NCI-H2171 (cell line): ENCODE data around the gene GALNT17.

ENCODE experiments used
- DNase-seq: peaks from one replicate; lab custom pipeline; 2025; lab: John Stamatoyannopoulos, UW

GALNT17 gene

GRCh38 chr7:71285571-71286145 is 153.7 kb downstream of the GALNT17 start:
- DNase-seq, result no peak

DNA sequence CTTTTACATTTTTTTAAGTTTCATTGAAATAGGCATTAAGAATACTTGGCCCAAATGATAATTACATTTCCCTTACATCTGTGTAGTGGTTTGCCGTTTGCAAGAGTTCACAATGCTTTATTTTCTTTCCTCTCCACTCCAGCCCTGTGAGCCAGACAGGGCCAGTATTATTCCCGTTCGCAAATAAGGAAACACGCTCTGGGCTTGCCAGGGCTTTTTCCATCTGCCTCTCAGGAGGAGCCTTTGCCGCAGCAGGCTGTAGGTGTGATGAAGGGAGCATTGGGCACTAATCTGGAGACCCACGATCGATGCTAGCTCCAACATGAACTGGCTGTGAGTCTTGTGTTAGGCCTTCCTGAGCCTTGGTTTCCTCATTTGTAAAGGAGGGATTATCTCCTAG is 154.4 kb downstream of the GALNT17 start:
- DNase-seq, result no peak

- no peak for DNase-seq
These were observed 155.0 kb downstream of the GALNT17 start for GRCh38 chr7:71286924-71287323.

DNA sequence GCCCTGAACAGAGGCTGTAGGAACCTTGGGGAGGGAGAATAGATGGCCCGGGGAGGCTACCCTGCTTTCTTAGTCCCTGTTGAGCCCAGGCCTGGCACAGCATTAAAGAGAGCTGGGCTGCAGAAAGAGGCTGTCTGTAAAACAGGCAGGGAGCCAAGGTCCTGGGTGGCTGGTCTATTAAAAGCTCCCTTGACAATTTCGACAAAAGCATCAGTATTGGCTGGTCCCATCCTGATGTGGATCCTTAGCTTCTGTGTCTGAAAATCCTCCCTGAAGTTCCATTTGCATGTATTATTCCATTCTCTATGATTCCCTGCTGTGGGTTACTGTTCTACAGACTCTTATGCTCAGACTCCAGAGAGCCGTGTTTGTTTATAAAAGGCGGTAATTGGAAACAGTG is 158.5 kb downstream of the GALNT17 start:
- DNase-seq, result peak; percentile 22

DNA sequence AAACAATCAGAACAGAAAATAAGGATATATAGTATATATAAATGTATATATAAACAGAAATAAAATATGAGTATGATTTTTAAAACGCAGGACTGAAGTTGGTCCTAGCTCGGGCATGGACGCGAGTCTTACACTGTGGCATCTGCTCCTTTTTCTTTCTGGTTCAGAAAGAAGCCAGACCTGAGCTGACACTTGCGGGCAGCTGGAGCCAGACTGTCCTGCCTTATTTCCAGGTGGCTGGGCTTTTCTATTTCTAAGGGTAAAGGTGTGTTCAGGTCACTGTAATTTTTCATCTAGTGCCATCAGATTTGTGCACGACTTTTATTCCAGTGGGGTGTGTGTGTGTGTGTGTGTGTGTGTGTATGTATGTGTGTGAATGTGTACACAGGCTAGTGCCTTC is 166.4 kb downstream of the GALNT17 start:
- no peak for DNase-seq

DNA sequence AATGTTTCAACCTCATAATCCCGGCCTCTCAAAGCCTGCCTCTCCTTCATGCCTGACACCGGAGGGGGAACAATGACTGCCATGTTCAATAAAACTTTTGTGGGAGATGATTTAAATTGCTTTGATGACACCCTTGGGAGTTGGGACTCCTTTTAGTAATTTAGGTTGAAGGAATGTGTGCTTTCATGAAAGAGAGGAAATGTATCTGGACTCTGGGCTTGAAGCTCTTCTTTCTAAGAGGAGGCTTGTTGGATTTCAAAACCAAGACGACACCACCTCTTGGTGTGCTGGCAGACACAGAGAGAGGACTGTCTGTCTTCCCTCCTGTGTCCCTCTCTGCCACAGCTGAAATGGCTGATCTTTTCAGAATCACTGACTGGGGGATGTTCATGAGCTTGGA is 168.1 kb downstream of the GALNT17 start:
- DNase-seq, result no peak

DNA sequence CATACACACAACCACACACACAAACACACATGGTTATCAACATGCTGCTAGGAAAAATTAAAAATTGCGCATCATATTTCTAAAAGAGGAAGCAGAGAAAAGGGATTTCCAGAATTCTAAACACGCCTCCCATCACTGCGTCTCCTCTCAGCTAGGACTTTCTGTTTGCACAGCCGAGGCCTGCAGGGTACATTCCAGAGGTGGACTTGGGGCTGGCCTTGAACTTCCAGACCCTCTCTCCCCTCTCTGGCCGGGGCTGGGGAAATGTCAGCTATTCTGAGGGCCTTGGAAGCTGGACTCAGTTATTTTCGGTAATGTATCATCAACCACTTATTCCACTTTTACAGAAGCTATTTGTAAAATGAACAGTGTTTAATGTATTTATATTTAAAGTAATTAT is 168.7 kb downstream of the GALNT17 start:
- DNase-seq, result no peak

- DNase-seq, result no peak
These were observed 169.2 kb downstream of the GALNT17 start for GRCh38 chr7:71301167-71301566.

- DNase-seq, result no peak
These were observed 171.6 kb downstream of the GALNT17 start for GRCh38 chr7:71303566-71303965.

DNA sequence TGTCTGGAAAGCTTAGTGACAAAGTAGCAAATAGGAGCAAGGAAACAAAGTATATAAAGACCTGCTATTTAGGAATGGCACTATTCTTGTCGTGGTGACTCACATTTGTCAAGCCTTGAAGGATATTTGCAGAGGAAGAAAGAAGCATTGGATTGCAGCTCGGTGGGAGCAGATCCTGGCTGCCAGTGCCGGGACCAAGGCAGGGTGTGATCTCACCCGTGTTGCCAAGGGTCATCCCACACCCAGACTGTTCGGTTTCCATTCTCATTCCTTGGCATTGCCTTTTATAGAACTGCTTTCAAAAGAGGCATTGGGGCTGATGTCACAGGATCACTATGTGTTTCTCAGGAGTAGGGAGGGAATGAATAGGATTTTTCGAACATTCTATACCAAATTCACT is 176.2 kb downstream of the GALNT17 start:
- no peak for DNase-seq

GRCh38 chr7:71311576-71311975 is 179.6 kb downstream of the GALNT17 start:
- DNase-seq, result no peak

- DNase-seq, result no peak
These were observed 181.0 kb downstream of the GALNT17 start for GRCh38 chr7:71312755-71313490.

DNA sequence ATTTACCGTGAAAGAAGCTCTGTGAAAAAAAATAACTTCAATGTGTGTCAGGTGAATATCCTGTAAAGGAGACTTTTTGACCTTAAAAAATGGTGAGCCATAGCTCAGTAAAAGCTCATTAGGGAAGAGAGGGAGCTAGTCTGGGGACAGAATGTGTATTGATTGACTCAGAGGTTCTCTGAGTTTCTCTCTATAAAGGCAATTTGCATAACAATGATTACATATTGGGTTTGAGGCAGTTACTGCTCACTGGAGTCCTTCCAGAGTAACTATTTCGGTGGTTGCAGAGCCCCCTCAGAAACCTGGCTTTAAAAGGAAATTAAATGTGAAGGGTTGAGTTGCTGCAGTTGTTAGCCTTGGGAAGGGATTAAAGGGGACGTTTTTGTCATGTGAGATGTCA is 181.6 kb downstream of the GALNT17 start:
- DNase-seq, result no peak

GRCh38 chr7:71320916-71321315 is 189.0 kb downstream of the GALNT17 start:
- no peak for DNase-seq

DNA sequence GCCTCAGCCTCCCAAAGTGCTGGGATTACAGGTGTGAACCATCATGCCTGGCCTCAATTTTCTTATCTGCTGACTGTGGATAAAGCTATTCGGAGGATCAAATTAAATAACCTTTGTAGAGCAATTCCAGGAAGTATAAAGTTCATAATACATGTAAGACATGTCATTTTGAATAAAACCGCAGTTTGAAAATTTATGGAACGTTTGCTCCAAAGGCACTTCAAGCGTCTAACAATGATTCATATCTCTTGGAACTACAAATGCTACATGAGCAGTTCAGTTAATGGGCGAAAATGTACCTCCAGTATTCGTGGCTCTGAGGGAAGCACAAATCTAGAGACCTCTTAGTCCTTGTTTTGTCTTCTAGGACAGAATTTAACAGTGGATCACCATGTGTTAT is 190.3 kb downstream of the GALNT17 start:
- DNase-seq, result no peak

DNA sequence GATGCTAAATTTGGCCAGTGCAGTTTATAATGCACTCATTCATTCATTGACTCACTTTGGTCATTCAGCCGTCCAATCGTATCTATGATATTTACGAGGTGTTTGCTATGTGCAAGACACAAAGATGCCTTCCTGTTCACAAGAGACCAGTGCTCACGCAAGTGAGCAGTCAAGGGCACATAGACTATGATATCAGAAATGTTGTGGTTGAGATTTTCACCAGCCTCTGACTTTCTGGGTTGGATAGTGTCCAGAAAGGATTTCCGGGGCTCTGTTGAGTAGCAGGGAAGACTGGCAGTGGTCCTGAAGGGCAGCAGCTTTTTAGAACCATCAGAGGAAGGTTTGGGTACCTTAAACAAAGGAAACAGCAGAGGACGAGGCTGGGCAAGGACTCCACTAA is 191.8 kb downstream of the GALNT17 start:
- no peak for DNase-seq

GRCh38 chr7:71325151-71325550 is 193.2 kb downstream of the GALNT17 start:
- no peak for DNase-seq

GRCh38 chr7:71326595-71326994 is 194.7 kb downstream of the GALNT17 start:
- no peak for DNase-seq

- DNase-seq, result no peak
These were observed 196.0 kb downstream of the GALNT17 start for GRCh38 chr7:71327946-71328345.

DNA sequence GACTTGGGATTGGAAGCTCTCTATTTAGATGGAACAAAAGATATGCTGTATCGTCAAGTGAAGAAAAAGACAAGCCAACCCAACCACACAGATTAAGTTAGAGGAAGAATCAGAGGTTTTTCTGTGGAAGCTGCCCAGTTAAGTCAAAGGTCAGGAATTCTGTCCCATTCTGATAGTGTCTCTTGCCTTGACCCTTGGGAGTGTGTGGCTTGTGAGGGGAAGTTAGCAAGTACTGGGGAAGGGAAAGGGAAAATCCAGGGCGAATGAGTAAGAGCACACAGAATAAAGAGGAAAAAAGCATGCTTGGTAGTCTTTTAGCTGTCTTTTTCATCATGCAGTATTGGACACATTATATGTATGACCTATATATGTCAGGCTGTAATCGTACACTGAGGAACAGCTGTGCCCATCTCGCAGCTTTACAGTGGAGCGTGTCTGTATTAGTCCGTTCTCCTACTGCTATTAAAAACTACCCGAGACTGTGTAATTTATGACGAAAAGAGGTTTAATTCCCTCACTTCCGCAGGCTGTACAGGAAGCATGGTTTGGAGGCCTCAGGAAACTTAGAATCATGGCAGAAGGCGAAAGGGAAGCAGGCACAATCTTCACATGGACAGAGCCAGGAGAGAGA is 197.2 kb downstream of the GALNT17 start:
- DNase-seq, result peak; percentile 34

DNA sequence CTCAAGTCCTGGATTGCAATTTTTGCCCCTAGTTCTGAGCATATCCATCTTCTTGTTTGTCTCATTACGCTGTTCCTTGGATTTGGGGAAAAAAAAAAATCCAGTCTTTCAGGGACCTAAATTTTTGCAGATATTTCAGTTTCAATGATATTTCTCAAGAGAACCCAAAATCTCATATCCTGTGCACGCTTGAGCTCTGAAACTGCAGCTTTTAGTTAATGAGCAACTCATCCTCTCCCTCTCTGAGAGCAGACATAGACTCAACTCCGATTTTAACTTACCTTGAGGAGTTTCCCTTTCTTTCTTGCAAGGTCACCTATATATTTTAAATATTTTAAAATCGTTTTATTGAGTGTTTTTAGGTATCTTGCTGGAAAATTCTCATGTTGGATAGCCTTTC is 200.3 kb downstream of the GALNT17 start:
- no peak for DNase-seq

DNA sequence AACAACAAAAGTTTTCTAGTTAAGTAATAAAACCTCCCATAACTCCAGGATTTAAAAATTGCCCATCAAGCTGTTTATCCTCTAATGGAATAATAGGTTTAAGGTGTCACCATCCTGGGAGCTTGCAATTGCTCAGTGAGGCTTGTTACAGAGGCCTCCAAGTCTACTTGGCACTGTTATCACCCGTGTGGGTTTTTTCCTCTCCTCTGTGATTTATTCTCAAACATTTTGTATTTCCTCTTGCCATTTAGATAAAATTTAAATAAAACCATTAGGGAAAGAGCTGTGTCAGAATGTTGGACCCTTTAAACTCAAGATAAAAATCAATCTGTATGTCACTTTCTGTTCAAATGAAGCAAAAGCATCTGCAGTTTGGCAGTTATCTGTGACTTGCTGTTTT is 202.6 kb downstream of the GALNT17 start:
- no peak for DNase-seq

- no peak for DNase-seq
These were observed 206.9 kb downstream of the GALNT17 start for GRCh38 chr7:71338866-71339265.

DNA sequence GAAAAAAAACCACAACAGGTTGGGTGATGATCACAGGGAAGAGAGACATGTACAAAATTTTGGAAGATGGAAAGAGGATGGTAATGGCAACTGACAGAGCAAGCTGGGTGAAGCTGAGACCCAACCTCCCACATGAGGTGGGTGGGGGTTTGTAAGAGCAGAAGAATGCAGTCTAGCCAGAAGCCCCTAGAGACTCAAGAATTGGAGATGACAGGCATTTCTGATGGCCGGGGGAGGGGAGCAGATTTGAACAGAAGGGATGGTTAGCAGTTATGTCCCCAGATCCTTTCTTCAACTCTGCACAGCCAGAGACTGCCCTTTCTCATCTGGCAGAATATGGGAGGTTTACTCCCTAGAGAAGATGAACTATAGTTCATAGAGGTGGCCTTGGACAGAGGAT is 208.0 kb downstream of the GALNT17 start:
- DNase-seq, result no peak
